CD4-positive, alpha-beta memory T cell (primary cell): ENCODE measurements around the gene UNC80. TPM values are rescaled to one million over a fixed set of nuclear protein-coding genes. Genes with fewer than 3 reads are reported as not detected.

Experiments
- CTCF ChIA-PET: fragments of 350-600 bp; sonication (Branson Sonifier 250); formaldehyde crosslinking; loops from one replicate; lab custom pipeline; 2021; ENCODE audit warnings: inconsistent platforms; ENCODE audit not compliant: partially characterized antibody; lab: Charles Lee
- POLR2A ChIA-PET: fragments of 350-600 bp; sonication (Branson Sonifier 250); formaldehyde crosslinking; loops from one replicate; lab custom pipeline; 2021; ENCODE audit not compliant: partially characterized antibody; lab: Charles Lee
- DNase-seq, 5 donors: peaks; one replicate each; pipeline versions ENCODE4 v3.0.0 to v3.0.0-alpha.2; 2020 to 2022; ENCODE audit warnings: mixed read lengths in 1 of 5
- H3K27ac ChIP-seq: one replicate; pipeline ENCODE4 v1.7.0; 2013; ENCODE audit warnings: low read depth, low read length
- H3K27me3 ChIP-seq: 2 replicates; pipeline ENCODE4 v1.7.0; 2013; ENCODE audit warnings: mild to moderate bottlenecking, low read length, moderate library complexity; ENCODE audit not compliant: insufficient read depth
- H3K36me3 ChIP-seq: 2 replicates; pipeline ENCODE4 v1.7.0; 2013; ENCODE audit warnings: mild to moderate bottlenecking, low read length, moderate library complexity; ENCODE audit not compliant: insufficient read depth
- H3K4me1 ChIP-seq: 2 replicates; pipeline ENCODE4 v1.7.0; 2013; ENCODE audit warnings: mild to moderate bottlenecking, low read length, moderate library complexity; ENCODE audit not compliant: insufficient read depth
- H3K4me3 ChIP-seq, 2 donors: one replicate each; pipeline ENCODE4 v1.7.0; 2013; ENCODE audit warnings: low read length in 2 of 2, mild to moderate bottlenecking in 1 of 2
- H3K9me3 ChIP-seq, 2 donors: one replicate each; pipeline ENCODE4 v1.7.0; 2013; ENCODE audit warnings: low read length in 2 of 2, control low read depth in 1 of 2; ENCODE audit not compliant: control insufficient read depth in 1 of 2
- H3K27ac Mint-ChIP-seq, 7 donors: one replicate each; pipeline ENCODE4 v1.8.0; 2020 to 2021; ENCODE audit warnings: mixed read lengths in 7 of 7, mild to moderate bottlenecking in 6 of 7, inconsistent platforms in 3 of 7, moderate library complexity in 3 of 7
- H3K27me3 Mint-ChIP-seq, 2 donors: one replicate each; pipeline ENCODE4 v1.8.0; 2020 to 2021; ENCODE audit warnings: mixed read lengths in 2 of 2
- H3K36me3 Mint-ChIP-seq, 2 donors: one replicate each; pipeline ENCODE4 v1.8.0; 2020 to 2021; ENCODE audit warnings: mixed read lengths in 2 of 2, inconsistent platforms in 1 of 2, mild to moderate bottlenecking in 1 of 2
- H3K4me1 Mint-ChIP-seq, 4 donors: one replicate each; pipeline ENCODE4 v1.8.0; 2020 to 2021; ENCODE audit warnings: mixed read lengths in 4 of 4, mild to moderate bottlenecking in 1 of 4
- H3K4me3 Mint-ChIP-seq, 8 donors: one replicate each; pipeline ENCODE4 v1.8.0; 2020 to 2021; ENCODE audit warnings: mixed read lengths in 8 of 8, mild to moderate bottlenecking in 7 of 8, moderate library complexity in 6 of 8, inconsistent platforms in 3 of 8
- H3K9me3 Mint-ChIP-seq, 8 donors: one replicate each; pipeline ENCODE4 v1.8.0; 2020 to 2021; ENCODE audit warnings: mixed read lengths in 8 of 8, mild to moderate bottlenecking in 5 of 8, inconsistent platforms in 3 of 8, moderate library complexity in 1 of 8
- intact Hi-C: fragments of 100-400 bp; cut with micrococcal nuclease; formaldehyde crosslinking; loops from one replicate; pipeline ENCODE4 v1.15.1; 2023
- polyA plus RNA-seq, 2 donors: library from polyadenylated mRNA; unstranded; fragments of 300-500 nt; fragmentation: Illumina TruSeq; gene quantifications; one replicate each; pipeline ENCODE4 v1.2.3, GENCODE V29; 2021
- total RNA-seq, 2 experiments: library from RNA; stranded (reverse); gene quantifications; one replicate each; pipeline ENCODE4 v1.2.3, GENCODE V29; 2021

The UNC80 gene
- total and polyA plus RNA-seq, 4 experiments from 2014 or later, result not detected

- ChIA-PET CTCF (no interaction called here), POLR2A (no interaction called here)
- Histone ChIP-seq H3K4me1 (no peaks in the 10 kb centered on the region), H3K27ac (no peak overlapping the region), H3K9me3 (no peaks in the 10 kb centered on the region), H3K4me3 (no peak overlapping the region), H3K36me3 (no peaks in the 10 kb centered on the region), H3K27me3 (no peaks in the 10 kb centered on the region)
- no peaks in the 10 kb centered on the region for H3K4me1 Mint-ChIP-seq
- DNase-seq, result no peak
- peaks cover 0 to 1% of the 10 kb centered on the region in 2 donors for H3K27me3 Mint-ChIP-seq
- no peak overlapping the region for H3K27ac Mint-ChIP-seq
- intact Hi-C loops, result no loop called here
- peaks cover 0 to 11% (median 0%) of the 10 kb centered on the region in 8 donors for H3K9me3 Mint-ChIP-seq
- no peak overlapping the region for H3K4me3 Mint-ChIP-seq
- no peaks in the 10 kb centered on the region for H3K36me3 Mint-ChIP-seq
Observed at GRCh38 chr2:209761566-209761965, 10.1 kb upstream of the UNC80 start.

GRCh38 chr2:209762563-209762962, 9.1 kb upstream of the UNC80 start:
- H3K9me3 ChIP-seq, result no peaks in the 10 kb centered on the region
- no peak overlapping the region for H3K4me3 ChIP-seq
- intact Hi-C loops, result no loop called here
- Mint-ChIP-seq H3K36me3 (no peaks in the 10 kb centered on the region), H3K4me3 (no peak overlapping the region), H3K9me3 (peaks cover 0 to 11% (median under 1%) of the 10 kb centered on the region in 8 donors), H3K4me1 (no peaks in the 10 kb centered on the region), H3K27me3 (peaks cover 0 to 1% of the 10 kb centered on the region in 2 donors), H3K27ac (no peak overlapping the region)
- no peaks in the 10 kb centered on the region for H3K27me3 ChIP-seq
- CTCF ChIA-PET, result interaction anchor here (1.7 kb wide), 1 partner anchor 9 kb away, joined by 3 read pairs; no protein-coding TSS in a partner anchor
- DNase-seq, result no peak
- H3K36me3 ChIP-seq, result no peaks in the 10 kb centered on the region
- H3K27ac ChIP-seq, result no peak overlapping the region
- H3K4me1 ChIP-seq, result no peaks in the 10 kb centered on the region
- POLR2A ChIA-PET, result no interaction called here

GRCh38 chr2:209763106-209763505, 8.5 kb upstream of the UNC80 start:
- intact Hi-C loops, result no loop called here
- H3K4me3 Mint-ChIP-seq, result no peak overlapping the region
- H3K27me3 Mint-ChIP-seq, result peaks cover 0 to 1% of the 10 kb centered on the region in 2 donors
- DNase-seq, result no peak
- no peak overlapping the region for H3K27ac ChIP-seq
- POLR2A ChIA-PET, result no interaction called here
- H3K4me1 ChIP-seq, result no peaks in the 10 kb centered on the region
- H3K9me3 ChIP-seq, result no peaks in the 10 kb centered on the region
- H3K27ac Mint-ChIP-seq, result no peak overlapping the region
- H3K9me3 Mint-ChIP-seq, result peaks cover 0 to 9% (median 0%) of the 10 kb centered on the region in 8 donors
- no peak overlapping the region for H3K4me3 ChIP-seq
- H3K36me3 Mint-ChIP-seq, result no peaks in the 10 kb centered on the region
- no peaks in the 10 kb centered on the region for H3K36me3 ChIP-seq
- H3K4me1 Mint-ChIP-seq, result no peaks in the 10 kb centered on the region
- CTCF ChIA-PET, result interaction anchor here (1.7 kb wide), 1 partner anchor 10 kb away, joined by 3 read pairs; no protein-coding TSS in a partner anchor
- H3K27me3 ChIP-seq, result no peaks in the 10 kb centered on the region

- POLR2A ChIA-PET, result no interaction called here
- H3K36me3 Mint-ChIP-seq, result no peaks in the 10 kb centered on the region
- peaks cover 0 to 4% (median 4%) of the 10 kb centered on the region in 4 donors for H3K4me1 Mint-ChIP-seq
- H3K36me3 ChIP-seq, result no peaks in the 10 kb centered on the region
- H3K4me1 ChIP-seq, result no peaks in the 10 kb centered on the region
- no peak overlapping the region for H3K4me3 ChIP-seq
- H3K9me3 ChIP-seq, result no peaks in the 10 kb centered on the region
- CTCF ChIA-PET, result no interaction called here
- H3K27ac ChIP-seq, result no peak overlapping the region
- intact Hi-C loops, result no loop called here
- H3K9me3 Mint-ChIP-seq, result peaks cover 0 to 5% (median 3%) of the 10 kb centered on the region in 8 donors
- H3K27me3 Mint-ChIP-seq, result peaks cover 15 to 16% of the 10 kb centered on the region in 2 donors
- no peak overlapping the region for H3K27ac Mint-ChIP-seq
- no peak for DNase-seq
- H3K27me3 ChIP-seq, result no peaks in the 10 kb centered on the region
- no peak overlapping the region for H3K4me3 Mint-ChIP-seq
Observed at GRCh38 chr2:209766613-209767012, 5.0 kb upstream of the UNC80 start.

GRCh38 chr2:209767316-209767715, 4.3 kb upstream of the UNC80 start:
- H3K27ac ChIP-seq, result no peak overlapping the region
- ChIA-PET CTCF (no interaction called here), POLR2A (no interaction called here)
- H3K9me3 ChIP-seq, result no peaks in the 10 kb centered on the region
- no peak overlapping the region for H3K4me3 ChIP-seq
- H3K36me3 ChIP-seq, result no peaks in the 10 kb centered on the region
- no peaks in the 10 kb centered on the region for H3K27me3 ChIP-seq
- peaks cover 0 to 4% (median 4%) of the 10 kb centered on the region in 4 donors for H3K4me1 Mint-ChIP-seq
- intact Hi-C loops, result no loop called here
- peaks cover 15 to 16% of the 10 kb centered on the region in 2 donors for H3K27me3 Mint-ChIP-seq
- no peak overlapping the region for H3K4me3 Mint-ChIP-seq
- no peak for DNase-seq
- peaks cover 0 to 5% (median 3%) of the 10 kb centered on the region in 8 donors for H3K9me3 Mint-ChIP-seq
- H3K36me3 Mint-ChIP-seq, result no peaks in the 10 kb centered on the region
- H3K4me1 ChIP-seq, result no peaks in the 10 kb centered on the region
- no peak overlapping the region for H3K27ac Mint-ChIP-seq

- Mint-ChIP-seq H3K36me3 (no peaks in the 10 kb centered on the region), H3K9me3 (peaks cover 0 to 5% (median 3%) of the 10 kb centered on the region in 8 donors), H3K4me1 (peaks cover 0 to 4% (median 4%) of the 10 kb centered on the region in 4 donors), H3K4me3 (no peak overlapping the region), H3K27me3 (peaks cover 20 to 22% of the 10 kb centered on the region in 2 donors), H3K27ac (no peak overlapping the region)
- Histone ChIP-seq H3K9me3 (no peaks in the 10 kb centered on the region), H3K4me1 (no peaks in the 10 kb centered on the region), H3K4me3 (no peak overlapping the region), H3K36me3 (no peaks in the 10 kb centered on the region), H3K27ac (no peak overlapping the region), H3K27me3 (no peaks in the 10 kb centered on the region)
- intact Hi-C loops, result no loop called here
- CTCF ChIA-PET, result no interaction called here
- no peak for DNase-seq
- POLR2A ChIA-PET, result no interaction called here
Observed at GRCh38 chr2:209768557-209768956, 3.1 kb upstream of the UNC80 start.

- H3K9me3 ChIP-seq, result no peaks in the 10 kb centered on the region
- H3K4me3 ChIP-seq, result no peak overlapping the region
- POLR2A ChIA-PET, result no interaction called here
- intact Hi-C loops, result no loop called here
- no peaks in the 10 kb centered on the region for H3K4me1 ChIP-seq
- Mint-ChIP-seq H3K27ac (no peak overlapping the region), H3K4me3 (no peak overlapping the region), H3K27me3 (peaks cover 21 to 23% of the 10 kb centered on the region in 2 donors), H3K4me1 (peaks cover 0 to 4% (median 4%) of the 10 kb centered on the region in 4 donors), H3K36me3 (no peaks in the 10 kb centered on the region), H3K9me3 (peaks cover 0 to 5% (median under 1%) of the 10 kb centered on the region in 8 donors)
- CTCF ChIA-PET, result no interaction called here
- no peak overlapping the region for H3K27ac ChIP-seq
- H3K27me3 ChIP-seq, result no peaks in the 10 kb centered on the region
- H3K36me3 ChIP-seq, result no peaks in the 10 kb centered on the region
- DNase-seq, result no peak
Observed at GRCh38 chr2:209772290-209772685, 656 bp downstream of the UNC80 start.
